C4-2B (cell line): ENCODE results near the gene LGALS16.

Source experiments
- H3K27ac ChIP-seq: fragments of 450-650 bp; 2 replicates; pipeline ENCODE4 v1.5.1; 2017
- ZFX ChIP-seq: fragments of 450-650 bp; IDR thresholded peaks from 2 replicates; pipeline ENCODE4 v1.6.1; 2017
- TF ChIP-seq, protein P1 (sequence below): fragments of 450-650 bp; conservative IDR thresholded peaks from 2 replicates; pipeline ENCODE4 v1.5.1; 2017; ENCODE audit warnings: mild to moderate bottlenecking

The LGALS16 gene

DNA sequence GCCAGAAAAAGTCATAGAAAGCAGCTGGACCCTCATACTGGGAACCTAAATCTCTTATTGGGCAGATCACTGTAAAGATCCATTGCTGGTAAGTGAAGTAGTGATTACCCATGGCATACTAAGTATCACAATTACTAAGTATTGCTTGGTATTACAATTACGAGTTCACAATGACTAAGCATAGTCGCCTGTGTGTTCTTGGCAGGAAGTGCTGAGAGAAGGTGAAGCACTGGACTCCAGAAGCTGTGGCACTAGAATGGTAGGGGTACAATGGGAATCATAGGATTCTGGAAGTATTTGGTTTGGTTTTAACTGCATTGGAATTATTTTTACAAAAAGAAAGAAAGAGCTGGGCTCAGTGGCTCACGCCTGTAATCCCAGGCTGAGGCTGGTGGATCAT, 20.3 kb downstream of the LGALS16 start:
- TF ChIP-seq ZFX: no peak
- TF ChIP-seq, protein P1, sequence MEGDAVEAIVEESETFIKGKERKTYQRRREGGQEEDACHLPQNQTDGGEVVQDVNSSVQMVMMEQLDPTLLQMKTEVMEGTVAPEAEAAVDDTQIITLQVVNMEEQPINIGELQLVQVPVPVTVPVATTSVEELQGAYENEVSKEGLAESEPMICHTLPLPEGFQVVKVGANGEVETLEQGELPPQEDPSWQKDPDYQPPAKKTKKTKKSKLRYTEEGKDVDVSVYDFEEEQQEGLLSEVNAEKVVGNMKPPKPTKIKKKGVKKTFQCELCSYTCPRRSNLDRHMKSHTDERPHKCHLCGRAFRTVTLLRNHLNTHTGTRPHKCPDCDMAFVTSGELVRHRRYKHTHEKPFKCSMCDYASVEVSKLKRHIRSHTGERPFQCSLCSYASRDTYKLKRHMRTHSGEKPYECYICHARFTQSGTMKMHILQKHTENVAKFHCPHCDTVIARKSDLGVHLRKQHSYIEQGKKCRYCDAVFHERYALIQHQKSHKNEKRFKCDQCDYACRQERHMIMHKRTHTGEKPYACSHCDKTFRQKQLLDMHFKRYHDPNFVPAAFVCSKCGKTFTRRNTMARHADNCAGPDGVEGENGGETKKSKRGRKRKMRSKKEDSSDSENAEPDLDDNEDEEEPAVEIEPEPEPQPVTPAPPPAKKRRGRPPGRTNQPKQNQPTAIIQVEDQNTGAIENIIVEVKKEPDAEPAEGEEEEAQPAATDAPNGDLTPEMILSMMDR: no peak
- no peak overlapping the region for H3K27ac ChIP-seq

DNA sequence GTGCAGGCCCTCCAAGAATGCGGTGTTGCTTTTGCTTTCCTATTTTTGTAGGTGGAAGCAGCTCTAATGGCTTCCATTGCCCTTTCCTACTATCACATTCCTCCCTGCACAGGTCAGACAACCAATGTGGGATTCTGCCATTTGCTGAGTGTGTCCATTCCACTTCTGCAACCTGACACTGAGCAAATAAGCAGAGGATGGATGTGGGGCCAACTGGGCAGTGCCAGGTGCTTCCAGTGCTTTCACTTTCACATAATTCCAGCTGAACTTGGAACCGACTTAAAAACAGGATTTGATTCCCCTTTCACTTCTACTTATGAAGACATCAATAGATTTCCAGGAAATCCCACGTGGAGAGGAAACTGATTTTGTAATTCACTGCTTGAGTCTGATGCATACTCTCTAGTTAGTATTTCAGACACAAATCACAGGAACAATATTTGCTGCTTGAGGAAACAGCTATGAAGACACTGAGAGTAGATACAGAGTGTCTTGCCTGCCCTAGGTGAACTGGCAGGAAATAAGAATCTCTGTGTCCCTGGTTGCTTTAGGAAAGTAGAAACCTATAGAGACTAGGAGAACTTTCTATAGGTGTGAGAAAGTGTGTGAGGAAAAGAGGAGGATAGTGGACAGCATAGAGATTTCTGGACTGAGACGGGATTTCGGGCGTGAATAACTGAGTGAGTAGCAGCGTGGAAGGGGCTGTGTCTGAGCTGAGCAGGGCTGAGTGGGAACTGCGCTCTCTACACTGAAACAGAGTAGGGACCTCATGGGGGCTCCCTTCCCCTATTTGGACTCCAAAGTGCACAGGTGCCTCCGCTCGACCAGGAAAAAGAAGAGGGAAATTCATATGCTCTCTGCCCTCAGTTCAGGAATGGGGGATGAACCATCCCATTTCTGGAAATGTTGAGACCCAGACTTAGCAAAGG, 22.5 kb downstream of the LGALS16 start:
- peak overlapping the region; percentile 66 for H3K27ac ChIP-seq
- TF ChIP-seq ZFX: no peak
- TF ChIP-seq, protein P1: no peak

DNA sequence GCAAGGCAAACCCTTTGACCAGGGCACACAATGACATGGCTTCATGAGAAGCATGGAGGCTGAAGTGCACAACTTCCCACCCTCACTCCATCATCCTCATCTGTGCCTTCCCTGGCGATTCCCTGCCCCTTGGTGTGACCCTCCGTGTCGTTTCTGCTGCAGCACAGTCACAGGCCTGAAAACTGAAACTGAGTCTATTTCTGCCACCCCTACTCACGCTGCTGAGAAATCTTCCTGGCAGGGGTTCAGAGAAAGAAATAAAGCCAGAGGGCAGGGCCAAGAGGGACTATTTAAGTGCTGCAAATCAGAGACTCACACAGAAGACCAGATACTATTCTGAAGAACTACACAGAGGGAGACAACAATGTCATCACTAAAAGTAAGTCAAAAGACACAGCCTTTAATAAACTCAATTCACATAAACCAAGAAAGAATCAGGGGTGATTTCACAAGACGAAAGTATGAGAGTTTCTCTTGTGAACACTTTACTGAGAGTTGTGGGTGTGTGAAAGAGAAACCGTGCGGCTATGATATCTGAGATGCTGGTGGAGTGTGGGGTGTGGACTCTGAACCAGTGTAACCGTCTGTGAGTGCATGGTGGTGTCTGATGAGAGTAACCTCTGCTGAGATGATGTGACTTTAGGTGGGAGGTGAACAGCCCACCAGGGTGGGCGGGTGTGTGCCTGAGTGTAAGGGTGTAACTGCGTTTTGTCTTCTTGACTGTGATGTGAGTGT, 23.5 kb downstream of the LGALS16 start:
- peak overlapping the region; percentile 66 for H3K27ac ChIP-seq
- TF ChIP-seq, protein P1: no peak
- no peak for TF ChIP-seq ZFX

DNA sequence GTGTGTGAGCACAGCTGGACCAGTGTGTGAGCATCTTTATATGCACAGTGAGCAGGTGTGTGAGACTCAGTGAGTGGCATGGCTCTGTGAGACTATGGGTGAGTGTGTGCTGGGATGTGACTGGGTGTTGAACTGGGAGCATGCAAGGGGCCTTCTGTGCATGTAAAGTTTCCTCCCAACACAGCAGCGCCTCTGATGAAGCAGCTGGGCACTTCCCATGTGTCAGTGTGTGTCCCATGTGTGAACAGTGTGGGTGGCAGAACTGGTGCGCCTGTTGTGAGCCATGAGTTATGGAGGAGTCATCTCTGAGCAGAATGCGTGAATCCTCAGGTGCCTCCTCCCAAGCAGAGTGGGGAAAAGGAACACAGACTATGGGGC, 24.1 kb downstream of the LGALS16 start:
- no peak overlapping the region for H3K27ac ChIP-seq

DNA sequence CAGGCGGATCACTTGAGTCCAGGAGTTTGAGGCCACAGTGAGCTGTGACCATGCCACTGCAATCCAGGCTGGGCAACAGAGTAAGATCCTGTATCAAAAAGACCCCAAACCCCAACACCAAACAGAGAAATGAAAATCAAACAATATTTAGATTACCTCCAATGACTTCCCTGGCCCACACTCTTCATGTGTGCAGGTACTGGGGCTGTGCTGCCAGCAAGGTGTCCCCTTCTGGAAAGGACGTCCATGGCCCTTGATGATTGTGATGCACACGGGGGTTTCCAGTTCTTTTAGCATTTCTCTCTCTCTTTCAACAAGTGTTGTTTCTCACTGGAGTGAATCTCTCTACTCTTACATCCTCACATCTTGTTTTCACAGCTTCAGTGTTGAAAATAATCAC, 24.9 kb downstream of the LGALS16 start:
- TF ChIP-seq, protein P1: no peak
- no peak for TF ChIP-seq ZFX
- no peak overlapping the region for H3K27ac ChIP-seq

More for the DNA sequence above, 24.1 kb downstream of the LGALS16 start:
- TF ChIP-seq, protein P1: no peak
- no peak for TF ChIP-seq ZFX

DNA sequence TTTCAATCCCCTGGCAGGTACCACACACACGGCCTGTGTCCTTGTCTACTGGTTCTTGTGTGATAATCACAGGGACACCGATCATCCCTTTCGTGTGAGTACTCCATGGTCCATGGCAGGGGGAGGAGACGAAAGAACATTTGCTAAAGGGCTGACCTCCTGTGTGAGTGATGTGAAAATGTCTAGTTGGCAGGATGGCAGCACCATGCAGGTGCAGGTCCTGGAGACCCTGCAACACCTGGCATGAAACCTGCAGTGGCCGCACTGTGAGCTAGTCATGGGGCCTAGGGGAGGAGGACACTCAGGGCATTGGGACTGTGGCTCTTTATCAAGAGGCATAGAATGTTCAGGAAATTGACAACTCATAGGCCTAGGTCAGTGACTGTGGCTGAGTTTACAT, 25.7 kb downstream of the LGALS16 start:
- no peak overlapping the region for H3K27ac ChIP-seq
- TF ChIP-seq, protein P1: no peak
- no peak for TF ChIP-seq ZFX

DNA sequence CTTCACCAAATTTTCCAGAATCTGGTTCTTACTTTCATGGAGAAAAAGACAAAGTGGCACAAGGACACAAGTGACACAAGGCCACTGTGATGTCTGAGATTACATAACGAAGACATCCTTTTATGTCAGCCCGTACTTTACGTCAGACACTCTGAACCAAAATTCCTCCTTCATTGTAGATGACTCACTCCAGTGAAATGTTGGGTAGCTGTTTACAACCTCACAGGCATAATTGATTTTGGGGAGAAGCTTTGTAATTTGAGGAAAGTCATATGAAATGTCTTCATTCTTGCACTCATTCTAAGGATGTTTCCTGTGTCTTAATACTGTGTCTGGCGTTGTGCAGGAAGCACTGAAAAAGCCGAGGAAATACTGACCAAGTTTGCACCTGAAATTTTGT, 28.6 kb downstream of the LGALS16 start:
- TF ChIP-seq, protein P1: no peak
- TF ChIP-seq ZFX: no peak
- no peak overlapping the region for H3K27ac ChIP-seq
